ENCODE results near the gene ANKS1B.

DNA sequence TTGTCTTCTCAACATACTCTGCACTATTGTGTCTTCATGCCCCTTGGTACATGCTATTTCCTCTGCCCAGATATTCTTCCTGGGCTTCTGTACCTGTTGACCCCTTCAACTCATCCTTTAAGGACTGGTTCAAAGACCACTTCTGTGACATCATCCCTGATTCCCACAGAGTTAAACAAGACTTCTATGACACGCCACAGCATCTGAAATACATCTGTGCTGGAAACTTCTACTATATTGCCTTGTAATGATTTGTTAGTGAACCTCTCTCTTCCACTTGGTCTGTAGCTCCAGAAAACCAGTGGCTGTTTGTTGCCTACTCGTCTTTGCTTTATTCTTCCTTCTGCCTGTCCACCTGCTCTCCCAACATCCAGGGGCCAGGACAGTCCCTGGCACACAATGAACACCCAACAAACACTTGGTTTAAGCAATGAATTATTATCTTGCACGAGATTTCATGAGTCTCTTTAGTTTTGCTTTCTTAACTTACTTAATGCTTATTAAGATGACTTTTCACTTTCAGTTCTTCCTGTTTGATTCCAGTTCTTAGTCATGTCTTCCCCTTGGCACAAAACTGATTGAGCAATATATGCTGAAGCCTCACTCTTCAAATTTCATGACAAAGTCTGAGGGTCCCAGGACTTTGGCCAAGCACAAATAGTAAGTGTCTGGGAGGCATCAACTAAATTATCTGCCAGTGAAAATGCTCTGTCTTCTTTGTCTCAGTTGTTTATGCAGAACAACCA, 853.8 kb downstream of the ANKS1B start:
- TF ChIP-seq, protein P1, sequence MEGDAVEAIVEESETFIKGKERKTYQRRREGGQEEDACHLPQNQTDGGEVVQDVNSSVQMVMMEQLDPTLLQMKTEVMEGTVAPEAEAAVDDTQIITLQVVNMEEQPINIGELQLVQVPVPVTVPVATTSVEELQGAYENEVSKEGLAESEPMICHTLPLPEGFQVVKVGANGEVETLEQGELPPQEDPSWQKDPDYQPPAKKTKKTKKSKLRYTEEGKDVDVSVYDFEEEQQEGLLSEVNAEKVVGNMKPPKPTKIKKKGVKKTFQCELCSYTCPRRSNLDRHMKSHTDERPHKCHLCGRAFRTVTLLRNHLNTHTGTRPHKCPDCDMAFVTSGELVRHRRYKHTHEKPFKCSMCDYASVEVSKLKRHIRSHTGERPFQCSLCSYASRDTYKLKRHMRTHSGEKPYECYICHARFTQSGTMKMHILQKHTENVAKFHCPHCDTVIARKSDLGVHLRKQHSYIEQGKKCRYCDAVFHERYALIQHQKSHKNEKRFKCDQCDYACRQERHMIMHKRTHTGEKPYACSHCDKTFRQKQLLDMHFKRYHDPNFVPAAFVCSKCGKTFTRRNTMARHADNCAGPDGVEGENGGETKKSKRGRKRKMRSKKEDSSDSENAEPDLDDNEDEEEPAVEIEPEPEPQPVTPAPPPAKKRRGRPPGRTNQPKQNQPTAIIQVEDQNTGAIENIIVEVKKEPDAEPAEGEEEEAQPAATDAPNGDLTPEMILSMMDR (IDR thresholded peaks at IDR 0.05), result no peak
- TF ChIP-seq NR3C1 (CRISPR knock-in tag; conservative IDR thresholded peaks at IDR 0.05; ENCODE audit: low read depth), result no peak
- TF ChIP-seq ETV6 (CRISPR knock-in tag; IDR thresholded peaks at IDR 0.05), result no peak
- TF ChIP-seq GABPB1 (CRISPR knock-in tag; IDR thresholded peaks at IDR 0.05), result no peak
- TF ChIP-seq, protein P2, sequence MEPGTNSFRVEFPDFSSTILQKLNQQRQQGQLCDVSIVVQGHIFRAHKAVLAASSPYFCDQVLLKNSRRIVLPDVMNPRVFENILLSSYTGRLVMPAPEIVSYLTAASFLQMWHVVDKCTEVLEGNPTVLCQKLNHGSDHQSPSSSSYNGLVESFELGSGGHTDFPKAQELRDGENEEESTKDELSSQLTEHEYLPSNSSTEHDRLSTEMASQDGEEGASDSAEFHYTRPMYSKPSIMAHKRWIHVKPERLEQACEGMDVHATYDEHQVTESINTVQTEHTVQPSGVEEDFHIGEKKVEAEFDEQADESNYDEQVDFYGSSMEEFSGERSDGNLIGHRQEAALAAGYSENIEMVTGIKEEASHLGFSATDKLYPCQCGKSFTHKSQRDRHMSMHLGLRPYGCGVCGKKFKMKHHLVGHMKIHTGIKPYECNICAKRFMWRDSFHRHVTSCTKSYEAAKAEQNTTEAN (CRISPR knock-in tag; IDR thresholded peaks at IDR 0.05), result no peak
- TF ChIP-seq, protein P3, sequence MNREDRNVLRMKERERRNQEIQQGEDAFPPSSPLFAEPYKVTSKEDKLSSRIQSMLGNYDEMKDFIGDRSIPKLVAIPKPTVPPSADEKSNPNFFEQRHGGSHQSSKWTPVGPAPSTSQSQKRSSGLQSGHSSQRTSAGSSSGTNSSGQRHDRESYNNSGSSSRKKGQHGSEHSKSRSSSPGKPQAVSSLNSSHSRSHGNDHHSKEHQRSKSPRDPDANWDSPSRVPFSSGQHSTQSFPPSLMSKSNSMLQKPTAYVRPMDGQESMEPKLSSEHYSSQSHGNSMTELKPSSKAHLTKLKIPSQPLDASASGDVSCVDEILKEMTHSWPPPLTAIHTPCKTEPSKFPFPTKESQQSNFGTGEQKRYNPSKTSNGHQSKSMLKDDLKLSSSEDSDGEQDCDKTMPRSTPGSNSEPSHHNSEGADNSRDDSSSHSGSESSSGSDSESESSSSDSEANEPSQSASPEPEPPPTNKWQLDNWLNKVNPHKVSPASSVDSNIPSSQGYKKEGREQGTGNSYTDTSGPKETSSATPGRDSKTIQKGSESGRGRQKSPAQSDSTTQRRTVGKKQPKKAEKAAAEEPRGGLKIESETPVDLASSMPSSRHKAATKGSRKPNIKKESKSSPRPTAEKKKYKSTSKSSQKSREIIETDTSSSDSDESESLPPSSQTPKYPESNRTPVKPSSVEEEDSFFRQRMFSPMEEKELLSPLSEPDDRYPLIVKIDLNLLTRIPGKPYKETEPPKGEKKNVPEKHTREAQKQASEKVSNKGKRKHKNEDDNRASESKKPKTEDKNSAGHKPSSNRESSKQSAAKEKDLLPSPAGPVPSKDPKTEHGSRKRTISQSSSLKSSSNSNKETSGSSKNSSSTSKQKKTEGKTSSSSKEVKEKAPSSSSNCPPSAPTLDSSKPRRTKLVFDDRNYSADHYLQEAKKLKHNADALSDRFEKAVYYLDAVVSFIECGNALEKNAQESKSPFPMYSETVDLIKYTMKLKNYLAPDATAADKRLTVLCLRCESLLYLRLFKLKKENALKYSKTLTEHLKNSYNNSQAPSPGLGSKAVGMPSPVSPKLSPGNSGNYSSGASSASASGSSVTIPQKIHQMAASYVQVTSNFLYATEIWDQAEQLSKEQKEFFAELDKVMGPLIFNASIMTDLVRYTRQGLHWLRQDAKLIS (CRISPR knock-in tag; IDR thresholded peaks at IDR 0.05; ENCODE audit: borderline replicate concordance), result no peak
- TF ChIP-seq FOXP1 (CRISPR knock-in tag; IDR thresholded peaks at IDR 0.05; ENCODE audit: borderline replicate concordance), result no peak
- no peak for TF ChIP-seq CREM (CRISPR knock-in tag; IDR thresholded peaks at IDR 0.05)
- TF ChIP-seq CREB1 (CRISPR knock-in tag; IDR thresholded peaks at IDR 0.05), result no peak
- TF ChIP-seq, protein P4, sequence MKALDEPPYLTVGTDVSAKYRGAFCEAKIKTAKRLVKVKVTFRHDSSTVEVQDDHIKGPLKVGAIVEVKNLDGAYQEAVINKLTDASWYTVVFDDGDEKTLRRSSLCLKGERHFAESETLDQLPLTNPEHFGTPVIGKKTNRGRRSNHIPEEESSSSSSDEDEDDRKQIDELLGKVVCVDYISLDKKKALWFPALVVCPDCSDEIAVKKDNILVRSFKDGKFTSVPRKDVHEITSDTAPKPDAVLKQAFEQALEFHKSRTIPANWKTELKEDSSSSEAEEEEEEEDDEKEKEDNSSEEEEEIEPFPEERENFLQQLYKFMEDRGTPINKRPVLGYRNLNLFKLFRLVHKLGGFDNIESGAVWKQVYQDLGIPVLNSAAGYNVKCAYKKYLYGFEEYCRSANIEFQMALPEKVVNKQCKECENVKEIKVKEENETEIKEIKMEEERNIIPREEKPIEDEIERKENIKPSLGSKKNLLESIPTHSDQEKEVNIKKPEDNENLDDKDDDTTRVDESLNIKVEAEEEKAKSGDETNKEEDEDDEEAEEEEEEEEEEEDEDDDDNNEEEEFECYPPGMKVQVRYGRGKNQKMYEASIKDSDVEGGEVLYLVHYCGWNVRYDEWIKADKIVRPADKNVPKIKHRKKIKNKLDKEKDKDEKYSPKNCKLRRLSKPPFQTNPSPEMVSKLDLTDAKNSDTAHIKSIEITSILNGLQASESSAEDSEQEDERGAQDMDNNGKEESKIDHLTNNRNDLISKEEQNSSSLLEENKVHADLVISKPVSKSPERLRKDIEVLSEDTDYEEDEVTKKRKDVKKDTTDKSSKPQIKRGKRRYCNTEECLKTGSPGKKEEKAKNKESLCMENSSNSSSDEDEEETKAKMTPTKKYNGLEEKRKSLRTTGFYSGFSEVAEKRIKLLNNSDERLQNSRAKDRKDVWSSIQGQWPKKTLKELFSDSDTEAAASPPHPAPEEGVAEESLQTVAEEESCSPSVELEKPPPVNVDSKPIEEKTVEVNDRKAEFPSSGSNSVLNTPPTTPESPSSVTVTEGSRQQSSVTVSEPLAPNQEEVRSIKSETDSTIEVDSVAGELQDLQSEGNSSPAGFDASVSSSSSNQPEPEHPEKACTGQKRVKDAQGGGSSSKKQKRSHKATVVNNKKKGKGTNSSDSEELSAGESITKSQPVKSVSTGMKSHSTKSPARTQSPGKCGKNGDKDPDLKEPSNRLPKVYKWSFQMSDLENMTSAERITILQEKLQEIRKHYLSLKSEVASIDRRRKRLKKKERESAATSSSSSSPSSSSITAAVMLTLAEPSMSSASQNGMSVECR (CRISPR knock-in tag; IDR thresholded peaks at IDR 0.05; ENCODE audit: borderline replicate concordance), result no peak
- TF ChIP-seq SP1 (CRISPR knock-in tag; conservative IDR thresholded peaks at IDR 0.05), result no peak
- TF ChIP-seq HMGA2 (CRISPR knock-in tag; IDR thresholded peaks at IDR 0.05), result no peak
- TF ChIP-seq, protein P5, sequence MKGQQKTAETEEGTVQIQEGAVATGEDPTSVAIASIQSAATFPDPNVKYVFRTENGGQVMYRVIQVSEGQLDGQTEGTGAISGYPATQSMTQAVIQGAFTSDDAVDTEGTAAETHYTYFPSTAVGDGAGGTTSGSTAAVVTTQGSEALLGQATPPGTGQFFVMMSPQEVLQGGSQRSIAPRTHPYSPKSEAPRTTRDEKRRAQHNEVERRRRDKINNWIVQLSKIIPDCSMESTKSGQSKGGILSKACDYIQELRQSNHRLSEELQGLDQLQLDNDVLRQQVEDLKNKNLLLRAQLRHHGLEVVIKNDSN (CRISPR knock-in tag; IDR thresholded peaks at IDR 0.05), result no peak
